SK-N-SH (cell line): Measurements from ENCODE around the gene CRB2.

ENCODE experiments used
- CHD2 ChIP-seq: fragments of 150-350 bp; IDR thresholded peaks from 2 replicates; pipeline ENCODE4 v1.6.1; 2018; ENCODE audit warnings: low read length; ENCODE audit not compliant: partially characterized antibody
- CTCF ChIP-seq: fragments of 200-600 bp; sonication (generic); IDR thresholded peaks from 2 replicates; pipeline ENCODE4 v1.6.1; 2017; ENCODE audit warnings: antibody characterized with exemption, mild to moderate bottlenecking, moderate library complexity
- EP300 ChIP-seq, 2 experiments: IDR thresholded peaks; 2 replicates each; pipeline versions ENCODE4 v1.4.0 to v1.6.1; 2012; ENCODE audit warnings: borderline replicate concordance in 1 of 2, low read depth in 1 of 2, low read length in 1 of 2
- EZH2phosphoT487 ChIP-seq: fragments of 200-600 bp; sonication (generic); IDR thresholded peaks from 2 replicates; pipeline ENCODE4 v1.6.1; 2017; ENCODE audit warnings: low read depth, mixed run types, mild to moderate bottlenecking, antibody characterized with exemption, moderate library complexity, borderline replicate concordance
- JUND ChIP-seq: IDR thresholded peaks from 2 replicates; pipeline ENCODE4 v1.4.0; 2012
- MEF2A ChIP-seq: IDR thresholded peaks from 2 replicates; pipeline ENCODE4 v1.4.0; 2012; ENCODE audit warnings: low read depth, borderline replicate concordance
- POLR2AphosphoS5 ChIP-seq: IDR thresholded peaks from 2 replicates; pipeline ENCODE4 v1.6.1; 2012; ENCODE audit warnings: low read depth, low read length
- RAD21 ChIP-seq: IDR thresholded peaks from 2 replicates; pipeline ENCODE4 v1.6.1; 2012; ENCODE audit warnings: mild to moderate bottlenecking, low read length
- REST ChIP-seq: IDR thresholded peaks from 2 replicates; pipeline ENCODE4 v1.6.1; 2012; ENCODE audit warnings: mild to moderate bottlenecking, low read depth, low read length, moderate library complexity
- SIN3A ChIP-seq: IDR thresholded peaks from 2 replicates; pipeline ENCODE4 v1.6.1; 2012; ENCODE audit warnings: low read depth, mild to moderate bottlenecking, low read length, moderate library complexity, borderline replicate concordance
- SMC3 ChIP-seq: IDR thresholded peaks from 2 replicates; pipeline ENCODE4 v1.6.1; 2012; ENCODE audit warnings: low read depth, low read length, improper control_type of control experiment

- no peak for TF ChIP-seq CHD2
- no peak for TF ChIP-seq CTCF
- no peak for TF ChIP-seq POLR2AphosphoS5
- no peak for TF ChIP-seq EP300 (IDR thresholded peaks at IDR 0.05; ENCODE audit: borderline replicate concordance in 1 of 2, low read depth in 1 of 2, low read length in 1 of 2)
- no peak for TF ChIP-seq SMC3
- TF ChIP-seq REST, result no peak
- TF ChIP-seq MEF2A, result no peak
- no peak for TF ChIP-seq JUND
- no peak for TF ChIP-seq SIN3A
- TF ChIP-seq EZH2phosphoT487, result no peak
- TF ChIP-seq RAD21, result no peak
Observed at GRCh38 chr9:123326662-123327093, 29.3 kb upstream of the CRB2 start.
